Daoy (cell line): Measurements from ENCODE around the gene WDFY2. TPM values are rescaled to one million over a fixed set of nuclear protein-coding genes. Genes with fewer than 3 reads are reported as not detected.
A peak's percentile ranks its signal among the peaks of the same experiment; 100 is the strongest.

Experiments
- DNase-seq: peaks from one replicate; pipeline ENCODE4 v3.0.0-alpha.2; 2015; ENCODE audit warnings: low read depth
- total RNA-seq: library from RNA; depleted of rRNA; stranded (reverse); fragments of >200 nt; shearing (Covaris generic); gene quantifications from 2 replicates; pipeline ENCODE4 v1.2.3, GENCODE V29; 2014

The WDFY2 gene
- total RNA-seq, 1 experiment from 2014 or later, result 4.5 TPM

DNA sequence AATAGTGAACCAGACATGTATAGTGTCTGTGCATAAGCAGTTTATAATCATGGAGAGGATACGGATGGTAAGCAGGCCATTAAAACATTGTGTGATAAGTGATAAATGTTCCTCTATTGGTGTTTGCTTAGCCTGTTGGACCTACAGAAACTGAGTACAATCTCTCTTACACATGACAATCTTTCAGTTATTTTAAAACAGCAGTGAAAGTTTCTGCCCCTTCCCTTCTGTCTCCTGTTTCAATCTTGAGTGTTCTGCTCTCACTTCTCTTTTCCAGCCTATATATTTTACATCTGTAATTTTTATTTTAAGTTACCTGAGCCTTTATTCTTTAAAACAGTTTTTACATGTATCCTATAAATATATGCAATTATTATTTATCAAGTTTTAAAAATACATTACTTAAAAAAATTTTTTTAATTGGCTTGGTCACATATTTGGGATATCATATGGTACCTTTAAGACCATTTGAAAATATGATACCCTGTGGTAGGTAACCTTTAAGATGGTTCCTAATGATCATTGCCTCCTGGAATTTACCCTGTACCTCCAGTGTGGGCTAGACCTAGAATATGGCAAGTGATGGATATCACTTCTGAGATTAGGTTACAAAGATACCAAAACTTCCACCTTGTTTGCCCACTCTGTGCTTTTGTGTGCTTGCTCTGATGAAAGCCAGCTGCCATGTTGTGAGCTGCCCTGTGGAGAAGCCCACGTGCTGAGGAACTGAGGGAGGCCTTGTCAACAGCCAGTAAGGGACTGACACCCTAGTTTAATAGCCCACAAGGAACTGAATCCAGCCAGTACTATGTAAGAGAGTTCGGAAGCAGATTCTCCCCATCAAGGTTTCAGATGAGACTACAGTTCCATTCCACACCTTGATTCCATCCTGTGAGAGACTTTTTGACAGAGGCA, 120.4 kb downstream of the WDFY2 start:
- no peak for DNase-seq

DNA sequence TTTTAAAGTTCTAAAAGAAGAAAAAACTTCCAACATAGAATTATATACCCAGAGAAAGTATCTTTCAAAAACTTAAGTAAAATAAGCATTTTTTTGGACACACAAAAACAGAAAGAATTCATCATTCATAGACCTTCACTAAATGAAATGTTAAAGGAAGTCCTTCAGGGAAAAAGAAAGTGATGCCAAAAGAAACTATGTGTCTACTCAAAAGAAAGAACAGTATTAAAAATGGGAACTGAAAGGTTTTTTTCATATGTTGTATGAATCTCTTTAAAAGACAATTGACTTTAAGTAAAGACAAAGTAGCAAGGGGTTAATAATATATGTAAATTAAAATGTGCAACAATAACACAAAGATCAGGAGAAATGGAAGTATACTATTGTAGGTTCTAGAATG, 123.2 kb downstream of the WDFY2 start:
- no peak for DNase-seq

DNA sequence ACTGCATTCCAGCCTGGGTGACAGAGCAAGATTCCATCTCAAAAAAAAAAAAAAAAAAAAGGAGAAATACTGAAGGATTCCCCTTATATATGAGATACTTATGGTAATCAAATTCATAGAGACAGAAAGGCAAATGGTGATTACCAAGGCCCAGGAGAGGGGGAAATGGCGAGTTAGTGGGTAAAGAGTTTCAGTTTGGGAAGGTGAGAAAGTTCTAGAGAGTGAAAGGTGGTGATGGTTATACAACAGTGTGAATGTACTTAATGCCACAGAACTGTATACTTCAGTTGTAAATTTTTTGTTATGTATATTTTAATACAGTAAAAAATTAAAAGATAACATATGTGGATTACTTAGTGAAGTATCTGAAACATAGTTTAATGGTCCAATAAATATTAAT, 129.5 kb downstream of the WDFY2 start:
- no peak for DNase-seq

DNA sequence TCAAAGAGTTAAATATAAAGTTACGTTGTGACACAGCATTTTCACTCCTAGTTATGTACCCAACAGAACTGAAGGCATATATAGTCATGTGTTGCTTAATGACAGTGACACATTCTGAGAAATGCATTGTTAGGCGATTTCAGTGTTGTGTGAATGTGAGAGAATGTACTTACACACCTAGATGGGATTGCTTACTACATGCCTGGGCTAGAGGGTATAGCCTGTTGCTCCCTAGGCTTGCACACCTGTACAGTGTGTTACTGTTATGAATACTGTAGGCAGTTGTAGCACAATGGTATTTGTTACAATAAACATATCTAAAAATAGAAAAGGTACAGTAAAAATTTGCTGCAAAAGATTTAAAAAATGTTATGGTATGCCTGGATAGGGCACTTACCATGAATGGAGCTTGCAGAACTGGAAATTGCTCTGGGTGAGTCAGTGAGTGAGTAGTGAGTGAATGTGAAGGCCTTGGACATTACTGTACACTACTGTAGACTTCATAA, 130.5 kb downstream of the WDFY2 start:
- DNase-seq, result no peak

DNA sequence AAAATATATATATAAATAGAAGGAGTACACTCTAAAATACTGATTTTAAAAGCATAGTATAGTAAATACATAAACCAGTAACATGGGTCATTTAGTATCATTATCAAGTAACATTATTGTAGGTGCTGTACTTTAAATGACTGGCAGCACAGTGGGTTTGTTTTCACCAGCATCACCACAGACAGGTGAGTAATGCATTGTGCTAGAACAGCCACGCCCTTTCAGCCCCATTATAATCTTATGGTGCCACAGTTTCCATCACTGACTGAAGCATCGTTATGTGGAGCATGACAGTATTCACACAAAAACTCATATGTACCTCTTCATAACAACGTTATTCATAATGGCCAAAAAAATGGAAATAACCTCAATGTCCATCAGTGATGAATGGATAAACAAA, 131.4 kb downstream of the WDFY2 start:
- DNase-seq, result no peak

DNA sequence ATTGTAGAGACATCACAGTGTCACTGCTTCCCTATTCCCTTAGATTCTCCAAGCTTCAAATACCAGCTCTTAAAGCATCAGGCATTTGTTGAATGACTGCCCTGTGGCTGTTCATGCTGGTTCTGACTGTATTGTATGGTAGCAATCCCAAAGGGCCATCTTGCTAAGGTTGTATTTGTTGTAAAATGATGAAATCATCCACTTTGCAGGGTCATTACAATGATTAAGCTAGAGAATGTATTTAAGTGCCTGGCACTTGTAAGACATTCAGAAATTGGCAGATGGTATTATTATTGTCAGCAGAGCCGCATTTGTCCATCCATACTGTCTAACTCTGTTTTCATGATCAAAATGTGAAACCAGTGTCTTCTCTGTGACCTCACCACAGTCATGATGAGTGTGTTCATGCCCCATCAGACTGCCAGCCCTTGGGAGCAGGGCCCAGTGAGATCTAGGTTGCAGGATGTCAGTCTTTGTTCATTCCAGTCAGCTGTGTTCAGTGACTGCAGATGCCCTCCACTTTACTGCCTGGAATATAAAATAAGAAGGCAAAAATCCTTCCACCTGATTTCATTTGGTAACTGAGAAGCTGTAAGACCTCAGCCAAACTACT, 133.6 kb downstream of the WDFY2 start:
- DNase-seq, result no peak

DNA sequence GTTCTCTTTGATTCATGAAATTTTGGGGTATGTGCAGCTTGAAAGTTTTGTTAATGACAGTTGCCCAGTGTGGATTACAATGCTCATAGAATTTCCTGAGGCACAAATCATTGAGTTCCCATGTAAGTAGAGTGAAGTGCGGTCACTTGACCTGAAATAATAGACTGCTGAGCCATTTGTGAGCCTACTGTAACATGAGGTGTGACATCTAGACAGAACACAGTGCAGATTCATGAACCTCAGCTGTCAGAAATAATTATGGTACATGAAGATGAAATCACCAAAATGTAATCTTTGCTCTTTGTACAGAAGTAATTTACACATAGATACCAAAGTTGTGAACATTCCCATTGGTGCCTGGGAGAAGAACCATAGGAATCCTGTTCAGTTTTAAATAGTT, 135.1 kb downstream of the WDFY2 start:
- DNase-seq, result no peak

DNA sequence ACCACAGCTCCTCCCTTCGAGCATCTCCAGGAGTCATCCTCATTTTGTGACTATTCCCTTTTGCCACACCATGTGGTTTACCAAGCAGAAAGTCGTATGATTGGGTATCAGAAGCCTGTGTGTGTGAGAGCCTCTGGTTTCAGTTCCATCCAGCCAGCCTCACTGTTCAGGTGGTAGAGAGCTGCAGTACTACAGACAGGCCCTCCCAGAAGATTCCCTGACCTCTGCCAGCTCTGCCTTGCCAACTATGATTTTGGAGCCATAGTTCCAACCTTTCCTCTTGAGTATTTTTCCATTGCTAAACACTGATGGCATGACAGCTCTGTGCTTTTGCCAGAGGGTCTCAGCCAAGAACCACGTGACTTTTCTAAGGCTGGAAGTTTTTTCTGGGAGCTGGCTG, 137.2 kb downstream of the WDFY2 start:
- no peak for DNase-seq

DNA sequence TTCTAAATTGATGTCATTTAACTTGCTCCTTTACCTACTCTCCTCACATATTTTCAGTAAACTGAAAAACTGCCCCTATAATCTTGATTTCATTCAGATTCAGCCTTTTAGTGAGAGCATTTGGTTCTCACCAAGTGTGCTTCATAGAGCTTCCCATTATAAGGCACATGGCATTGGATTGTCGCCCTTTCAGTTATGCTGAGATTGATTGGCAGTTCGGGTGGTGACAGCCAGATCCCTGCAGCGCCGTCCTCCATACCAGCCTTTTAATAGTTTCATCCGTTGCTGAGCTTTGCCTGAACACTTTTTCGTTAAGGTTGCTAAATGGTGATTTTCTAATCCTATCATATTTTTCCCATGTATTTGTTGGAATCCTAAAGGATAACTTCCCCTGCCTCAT, 139.3 kb downstream of the WDFY2 start:
- DNase-seq, result no peak

DNA sequence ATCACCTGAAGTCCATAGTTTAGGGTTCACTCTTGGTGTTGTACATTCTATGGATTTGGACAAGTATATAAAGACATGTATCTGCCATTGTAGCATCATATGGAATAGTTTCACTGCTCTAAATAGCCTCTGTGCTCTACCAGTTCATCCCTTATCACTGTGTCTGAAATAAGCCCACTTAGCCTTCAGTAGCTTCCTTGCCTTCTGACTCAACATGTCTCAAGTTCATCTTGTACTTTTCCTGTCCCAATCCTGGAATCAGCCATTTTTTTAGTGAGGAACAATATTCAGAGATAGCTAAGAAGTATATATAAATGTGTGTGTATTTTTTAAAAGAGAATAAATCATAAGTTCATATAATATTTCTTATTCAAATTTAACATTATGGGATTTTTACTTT, 140.5 kb downstream of the WDFY2 start:
- DNase-seq, result no peak

DNA sequence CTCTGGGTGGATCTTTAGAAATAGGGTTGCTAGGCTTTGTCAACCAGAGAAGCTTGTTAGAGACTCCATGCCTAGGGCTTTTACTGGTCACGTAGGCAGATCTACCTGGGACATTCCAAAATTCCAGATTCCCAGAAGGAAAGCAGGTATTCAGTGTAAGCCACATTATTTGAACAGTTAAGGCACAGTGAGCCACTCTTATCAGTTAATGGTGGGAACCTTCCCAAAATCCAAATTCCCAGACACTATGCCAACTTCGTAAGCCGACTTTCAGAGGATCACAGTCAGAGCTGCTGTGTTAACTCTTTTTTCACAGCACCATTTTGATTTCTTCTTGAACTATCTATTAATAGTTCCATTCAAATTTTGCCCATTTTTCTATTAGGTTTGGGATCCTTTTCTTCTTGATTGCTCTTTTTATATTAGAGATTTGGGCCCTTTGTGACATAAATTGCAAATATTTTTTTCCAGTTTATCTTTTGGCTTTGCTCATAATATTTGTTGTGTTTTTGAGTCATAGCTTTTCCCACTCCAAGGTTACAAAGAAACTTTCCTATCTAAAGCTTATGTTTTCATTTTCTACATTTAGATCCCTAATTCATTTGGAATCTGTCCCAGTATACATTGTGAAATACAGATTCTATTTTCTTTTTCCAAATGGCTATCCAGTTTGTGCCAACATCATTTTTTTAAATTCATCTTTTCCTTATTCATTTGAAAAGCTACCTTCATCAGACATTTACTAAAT, 142.4 kb downstream of the WDFY2 start:
- DNase-seq, result peak; percentile 19

DNA sequence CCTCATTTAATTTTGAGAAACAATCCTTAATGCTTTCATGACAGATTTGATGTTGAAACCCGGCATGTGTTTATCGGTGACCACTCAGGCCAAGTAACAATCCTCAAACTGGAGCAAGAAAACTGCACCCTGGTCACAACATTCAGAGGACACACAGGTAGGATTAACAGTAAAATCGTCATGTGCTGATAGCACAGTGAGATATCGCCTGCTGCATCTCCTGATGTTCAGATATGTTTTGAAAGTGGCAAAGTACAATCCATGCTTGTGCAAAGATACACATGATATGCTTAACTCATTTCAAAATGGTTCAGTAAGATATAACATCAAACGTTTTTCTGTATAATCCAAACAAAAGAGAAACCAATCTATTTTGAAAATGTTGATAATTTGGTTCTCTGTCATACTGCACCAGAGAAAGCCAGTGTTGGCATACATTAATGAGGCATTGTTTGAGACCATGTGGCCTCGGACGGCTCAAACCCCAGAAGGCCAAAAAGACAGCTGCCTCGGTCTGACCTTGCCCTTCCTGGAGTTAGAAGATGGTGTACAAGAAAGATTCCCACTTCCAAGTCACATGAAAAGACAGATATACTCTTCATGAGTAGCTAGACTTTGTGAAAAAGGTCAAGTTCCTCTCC, 143.5 kb downstream of the WDFY2 start:
- DNase-seq, result no peak

DNA sequence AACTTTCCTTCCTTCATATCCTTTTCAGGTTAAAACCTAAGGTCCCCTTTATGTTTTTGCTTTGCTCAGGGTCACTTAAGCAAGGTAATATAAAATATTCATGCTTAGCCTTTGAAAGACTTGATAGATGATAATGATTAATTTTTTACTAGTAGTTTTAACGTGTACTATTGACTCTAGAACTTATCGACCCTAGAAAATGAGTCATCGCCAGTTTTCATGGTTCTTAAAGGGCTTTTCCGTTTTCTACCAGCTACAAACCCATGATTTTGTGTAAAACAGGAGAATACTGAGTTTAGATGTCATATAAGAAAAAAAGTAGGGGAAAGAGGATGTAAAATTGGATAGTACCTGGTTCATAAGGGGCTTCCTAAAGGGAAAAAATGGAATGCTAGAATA, 144.0 kb downstream of the WDFY2 start:
- DNase-seq, result no peak

DNA sequence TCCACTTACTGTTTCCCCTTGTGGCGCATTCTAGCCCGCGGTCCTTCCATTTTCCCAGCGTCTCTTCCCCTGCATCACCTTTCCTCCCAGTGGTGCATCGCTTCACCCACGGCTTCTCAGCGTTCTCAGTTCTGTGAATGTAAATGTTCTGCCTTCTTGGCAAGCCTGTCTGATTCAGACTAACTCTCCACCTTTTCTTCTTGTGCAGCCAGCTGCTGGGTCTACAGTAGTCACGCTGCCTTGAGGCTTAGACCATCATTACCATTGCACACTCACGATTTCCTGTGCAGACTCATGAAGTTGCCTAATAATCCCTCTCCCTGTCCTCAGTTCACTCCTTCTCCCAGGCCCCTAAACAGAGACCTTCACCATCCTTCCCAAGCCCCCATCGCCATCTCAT, 144.7 kb downstream of the WDFY2 start:
- DNase-seq, result peak; percentile 64

DNA sequence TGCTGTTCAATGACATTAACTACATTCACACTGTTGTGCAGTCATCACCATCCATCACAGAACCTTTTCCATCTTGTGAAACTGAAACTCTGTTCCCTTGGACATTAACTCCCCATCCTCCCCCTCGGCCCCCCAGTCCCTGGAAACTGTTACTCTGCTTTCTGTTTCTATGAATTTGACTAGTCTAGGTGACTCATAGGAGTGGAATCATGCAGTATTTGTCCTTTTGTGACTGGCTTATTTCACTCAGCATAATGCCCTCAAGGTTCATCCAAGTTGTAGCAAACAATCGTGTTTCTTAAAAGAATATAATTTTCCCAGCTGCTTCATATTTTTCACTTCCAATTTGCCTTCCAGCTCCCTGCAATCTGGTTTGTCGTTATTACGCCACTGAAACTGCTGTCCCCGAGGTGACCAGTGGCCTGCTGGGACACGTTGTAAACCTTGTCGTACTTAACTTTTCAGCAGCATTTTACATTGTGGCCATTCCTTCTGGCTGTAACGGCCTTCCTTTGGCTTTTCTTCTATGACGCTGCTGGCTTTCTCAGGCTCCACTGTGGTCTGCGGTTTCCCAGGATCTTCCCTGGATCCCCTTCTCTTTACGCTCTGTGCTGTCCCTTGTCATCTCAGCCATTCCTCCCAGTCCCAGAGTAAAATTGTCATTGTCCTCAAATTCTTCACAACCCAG, 145.7 kb downstream of the WDFY2 start:
- DNase-seq, result peak; percentile 75

DNA sequence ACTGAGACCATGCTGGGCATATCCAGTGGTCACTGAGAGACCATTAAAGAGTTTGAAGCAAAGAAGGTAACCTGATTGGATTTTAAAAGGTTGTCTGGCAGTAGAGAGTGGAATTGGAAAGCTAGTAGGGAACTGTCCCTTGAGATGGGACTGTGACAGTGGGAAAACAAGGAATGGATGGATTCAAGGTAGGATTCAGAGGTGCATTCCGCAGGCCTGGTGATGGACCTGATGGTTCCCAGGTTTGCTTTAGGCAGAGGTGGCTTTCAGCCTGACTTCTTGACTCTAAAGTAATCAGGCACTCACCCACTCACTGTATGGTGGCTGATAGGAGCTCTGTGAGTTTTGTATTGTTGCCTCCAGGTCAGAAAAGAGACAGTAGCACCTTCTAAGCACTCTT, 146.7 kb downstream of the WDFY2 start:
- DNase-seq, result no peak

DNA sequence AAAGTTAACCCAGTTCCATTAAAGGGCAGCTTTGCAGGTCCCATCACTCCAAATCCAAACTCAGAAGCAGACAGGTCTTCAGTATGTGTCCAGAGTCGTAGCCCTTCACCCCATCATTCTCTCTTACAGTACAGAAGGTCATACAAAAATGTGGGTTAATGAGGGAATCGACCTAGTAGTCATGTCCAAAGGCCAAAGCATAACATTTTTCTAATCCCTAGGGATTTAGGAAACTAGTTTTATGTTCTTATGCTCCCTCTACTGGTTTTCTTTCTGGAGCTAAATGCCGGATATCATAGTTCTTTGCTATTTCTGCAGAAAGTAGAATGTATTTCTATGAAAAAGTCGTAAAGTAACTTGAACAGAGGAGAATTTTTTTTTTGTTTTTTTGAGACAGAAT, 147.5 kb downstream of the WDFY2 start:
- no peak for DNase-seq

DNA sequence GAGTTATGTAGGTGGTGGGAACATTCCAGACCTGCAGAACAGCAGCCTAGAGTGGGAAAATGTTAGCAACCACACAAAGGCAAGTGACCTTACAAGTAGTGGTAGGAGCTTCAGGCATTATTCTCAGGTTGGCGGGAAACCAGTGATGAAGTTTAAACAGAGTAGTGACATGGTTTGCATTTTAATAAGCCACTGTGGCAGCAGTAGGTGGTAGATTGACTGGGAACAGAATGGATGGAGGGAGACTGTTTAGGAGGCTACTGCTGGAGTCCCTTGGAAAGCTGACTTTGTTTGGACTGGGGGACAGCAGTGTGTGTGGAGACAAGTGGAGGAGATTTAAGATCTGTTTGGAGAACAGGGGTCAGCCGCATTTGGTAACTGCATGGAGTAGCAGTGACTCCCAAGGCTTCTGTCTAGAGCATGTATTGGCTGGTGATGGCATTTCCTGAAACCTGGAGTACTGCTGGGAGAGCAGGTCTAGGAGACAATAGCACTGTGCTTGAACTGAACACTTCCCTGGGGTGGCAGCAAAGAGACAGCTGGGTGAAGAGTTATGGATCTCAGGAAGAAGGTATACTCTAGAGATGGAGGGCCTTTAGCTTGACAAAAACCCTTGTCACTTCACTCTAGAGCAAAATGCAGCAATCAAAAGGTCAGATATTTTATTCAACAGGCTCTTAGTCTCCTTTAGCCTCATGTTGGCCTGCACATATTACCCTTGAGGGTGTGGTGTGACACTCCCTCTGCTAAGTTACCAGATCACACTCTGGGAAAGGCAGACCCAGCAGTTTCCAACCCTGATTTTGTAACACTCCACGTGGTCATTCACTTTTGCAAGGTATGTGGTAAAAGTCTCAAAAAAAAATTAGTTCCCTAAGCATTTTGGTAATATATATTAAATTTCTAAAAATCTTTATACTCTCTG, 149.4 kb downstream of the WDFY2 start:
- no peak for DNase-seq

DNA sequence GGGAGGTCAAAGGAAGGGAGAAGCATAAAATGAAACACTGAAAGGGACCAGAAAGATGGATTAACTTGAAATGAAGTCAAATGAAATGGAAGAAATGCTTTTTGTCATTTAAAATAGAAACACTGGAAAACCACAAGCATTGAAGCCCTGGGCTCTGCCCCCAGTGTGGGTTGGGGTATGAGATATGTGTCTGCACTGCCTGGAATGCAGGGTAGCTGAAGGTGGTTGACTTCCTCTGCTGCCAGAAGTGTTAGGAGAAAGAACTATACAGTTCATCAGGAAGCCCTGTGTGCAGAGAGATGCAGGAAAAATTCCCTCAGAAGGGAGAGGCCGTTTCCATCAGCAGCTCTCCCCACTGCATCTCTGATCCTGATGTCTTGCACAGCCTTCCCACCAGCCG, 150.5 kb downstream of the WDFY2 start:
- DNase-seq, result no peak

DNA sequence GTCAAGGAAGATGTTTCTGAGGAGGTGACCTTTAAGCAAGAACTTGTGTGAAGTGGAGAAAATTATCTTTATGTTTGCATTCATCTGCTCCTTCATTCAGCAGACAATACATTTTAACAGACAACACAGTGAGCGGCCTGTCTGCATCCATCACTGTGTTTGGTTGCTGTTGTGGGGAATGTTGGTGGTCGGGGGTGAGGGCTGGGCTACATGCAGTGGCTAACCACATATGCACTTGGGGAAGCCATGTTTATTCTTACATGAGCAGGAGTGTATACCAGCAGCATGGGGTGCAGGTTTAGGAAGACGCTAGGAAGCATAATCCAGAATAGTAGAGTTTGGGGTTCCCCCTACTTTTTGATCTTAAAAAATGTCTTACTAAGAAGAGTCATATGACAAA, 153.3 kb downstream of the WDFY2 start:
- DNase-seq, result no peak
